ENCODE measurements around the gene ELAC2. TPM values are rescaled to one million over a fixed set of nuclear protein-coding genes. Genes with fewer than 3 reads are reported as not detected.

ELAC2 gene
- total RNA-seq, 1 experiment from 2014 or later, result 84.5 TPM

DNA sequence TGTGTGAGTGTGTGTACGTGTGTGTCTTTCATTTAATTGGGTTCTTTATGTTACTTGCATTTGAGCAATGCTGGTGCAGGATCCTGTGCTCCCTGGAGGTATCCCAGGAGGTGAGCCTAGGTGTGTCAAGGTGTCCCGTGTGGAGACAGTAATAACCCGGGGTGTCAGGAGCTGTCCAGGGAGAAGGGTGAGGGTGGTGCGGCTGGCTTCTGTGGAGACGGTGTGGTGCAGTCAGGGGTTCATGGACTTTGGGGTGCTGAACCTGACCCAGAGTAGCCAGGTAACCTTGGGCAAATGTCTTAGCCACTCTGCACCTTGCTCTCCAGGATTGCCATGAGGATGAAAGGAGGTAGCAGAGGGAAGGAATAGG, 7.4 kb upstream of the ELAC2 start:
- no peak for ATAC-seq

More for the DNA sequence above, 7.4 kb upstream of the ELAC2 start:
- CTCF ChIA-PET, result no interaction called here
- Histone ChIP-seq H3K27me3 (ENCODE audit: insufficient read depth, low read length) (0 out of 2 replicates have a peak, but pooled peaks cover 3% of the 10 kb centered on the region), H3K9ac (ENCODE audit: low read length) (no peak overlapping the region), H2AFZ (ENCODE audit: low read depth, low read length, poor library complexity, severe bottlenecking) (no peak overlapping the region), H3K4me3 (replicated peaks in 1 of 2; ENCODE audit: low read depth in 1 of 2, low read length in 2 of 2) (no peak overlapping the region), H3K9me3 (ENCODE audit: control insufficient read depth in 1 of 2, insufficient read depth in 1 of 2, low read depth in 1 of 2, low read length in 2 of 2) (no peaks in the 10 kb centered on the region), H3K36me3 (ENCODE audit: control insufficient read depth in 1 of 2, insufficient read depth in 2 of 2, low read length in 2 of 2) (no peaks in the 10 kb centered on the region), H3K4me1 (ENCODE audit: control insufficient read depth in 1 of 2, insufficient read depth in 2 of 2, low read length in 2 of 2) (peaks cover 4 to 9% of the 10 kb centered on the region in 2 experiments; a peak in 2 of 4 replicates), H3K27ac (ENCODE audit: low read depth, low read length) (no peak overlapping the region), H3K9me2 (ENCODE audit: insufficient read depth) (no peaks in the 10 kb centered on the region), H3K4me2 (ENCODE audit: low read length) (no peak overlapping the region), H4K20me1 (ENCODE audit: insufficient read depth) (no peaks in the 10 kb centered on the region), H3K79me2 (ENCODE audit: insufficient read depth, low read length) (no peaks in the 10 kb centered on the region)
- intact Hi-C loops (cut with micrococcal nuclease), result no loop called here
- no peak for DNase-seq (ENCODE audit: low read depth, low spot score)
- BruUV-seq (replicated peaks), result no TSS peak
- POLR2A ChIA-PET, result no interaction called here
- RAD21 ChIA-PET (ENCODE audit: low non-redundant PET in 1 of 2, low total read pairs in 2 of 2, uncharacterized antibody in 2 of 2, unreplicated experiment in 2 of 2), result no interaction called here
- TF ChIP-seq EZH2phosphoT487 (IDR thresholded peaks at IDR 0.05; ENCODE audit: borderline replicate concordance) (no peak), REST (IDR thresholded peaks at IDR 0.05; ENCODE audit: low read depth) (no peak), ZNF274 (IDR thresholded peaks at IDR 0.05; ENCODE audit: low read depth, low read length) (no peak), SP1 (IDR thresholded peaks at IDR 0.05; ENCODE audit: low read depth) (no peak), ZFX (IDR thresholded peaks at IDR 0.05) (no peak), YY1 (IDR thresholded peaks at IDR 0.05; ENCODE audit: extremely low read depth, insufficient replicate concordance, low read depth, low read length) (no peak), MAX (IDR thresholded peaks at IDR 0.05) (no peak), POLR2A (IDR thresholded peaks at IDR 0.05; ENCODE audit: borderline replicate concordance, extremely low read depth, insufficient read depth, insufficient read length) (no peak), CBX3 (IDR thresholded peaks at IDR 0.05; ENCODE audit: low read depth) (no peak), RAD21 (IDR thresholded peaks at IDR 0.05; ENCODE audit: low read depth) (no peak), TCF7L2 (IDR thresholded peaks at IDR 0.05; ENCODE audit: borderline replicate concordance, extremely low read depth, insufficient read depth, insufficient read length) (no peak), CEBPB (IDR thresholded peaks at IDR 0.05; ENCODE audit: low read depth) (no peak), ELF1 (IDR thresholded peaks at IDR 0.05; ENCODE audit: borderline replicate concordance, low read depth) (no peak), CTCF (IDR thresholded peaks at IDR 0.05 in 2 of 3, conservative IDR thresholded peaks at IDR 0.05 in 1 of 3; ENCODE audit: borderline replicate concordance in 1 of 3, insufficient read depth in 1 of 3, low read depth in 2 of 3, low read length in 2 of 3) (no peak), FOSL1 (IDR thresholded peaks at IDR 0.05; ENCODE audit: low read depth) (no peak), JUND (IDR thresholded peaks at IDR 0.05) (no peak), SIN3A (IDR thresholded peaks at IDR 0.05; ENCODE audit: low read depth) (no peak)
- TF ChIP-seq, protein P1, sequence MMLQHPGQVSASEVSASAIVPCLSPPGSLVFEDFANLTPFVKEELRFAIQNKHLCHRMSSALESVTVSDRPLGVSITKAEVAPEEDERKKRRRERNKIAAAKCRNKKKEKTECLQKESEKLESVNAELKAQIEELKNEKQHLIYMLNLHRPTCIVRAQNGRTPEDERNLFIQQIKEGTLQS (IDR thresholded peaks at IDR 0.05), result no peak

All from HCT116 (cell line).